ENCODE data around the gene PPP2R3B. TPM values are rescaled to one million over a fixed set of nuclear protein-coding genes. Genes with fewer than 3 reads are reported as not detected.

The PPP2R3B gene
- total RNA-seq, 1 experiment from 2014 or later: 19.1 TPM

- Histone ChIP-seq H3K4me1 (ENCODE audit: control insufficient read depth in 1 of 2, insufficient read depth in 2 of 2, low read length in 2 of 2) (no peaks in the 10 kb centered on the region), H3K9ac (ENCODE audit: low read length) (no peak overlapping the region), H3K36me3 (ENCODE audit: control insufficient read depth in 1 of 2, insufficient read depth in 2 of 2, low read length in 2 of 2) (no peaks in the 10 kb centered on the region), H4K20me1 (ENCODE audit: insufficient read depth) (no peaks in the 10 kb centered on the region), H3K9me2 (ENCODE audit: insufficient read depth) (no peaks in the 10 kb centered on the region), H3K27me3 (ENCODE audit: insufficient read depth, low read length) (no peaks in the 10 kb centered on the region), H3K4me2 (ENCODE audit: low read length) (no peak overlapping the region), H3K4me3 (replicated peaks in 1 of 2; ENCODE audit: low read depth in 1 of 2, low read length in 2 of 2) (no peak overlapping the region), H2AFZ (ENCODE audit: low read depth, low read length, poor library complexity, severe bottlenecking) (no peak overlapping the region), H3K27ac (ENCODE audit: low read depth, low read length) (no peak overlapping the region), H3K9me3 (ENCODE audit: control insufficient read depth in 1 of 2, insufficient read depth in 1 of 2, low read depth in 1 of 2, low read length in 2 of 2) (no peaks in the 10 kb centered on the region), H3K79me2 (ENCODE audit: insufficient read depth, low read length) (no peaks in the 10 kb centered on the region)
- intact Hi-C loops (cut with micrococcal nuclease): no loop called here
- ATAC-seq: no peak
- ChIA-PET CTCF (no interaction called here), RAD21 (ENCODE audit: low non-redundant PET in 1 of 2, low total read pairs in 2 of 2, uncharacterized antibody in 2 of 2, unreplicated experiment in 2 of 2) (no interaction called here), POLR2A (no interaction called here)
- TF ChIP-seq, protein P1, sequence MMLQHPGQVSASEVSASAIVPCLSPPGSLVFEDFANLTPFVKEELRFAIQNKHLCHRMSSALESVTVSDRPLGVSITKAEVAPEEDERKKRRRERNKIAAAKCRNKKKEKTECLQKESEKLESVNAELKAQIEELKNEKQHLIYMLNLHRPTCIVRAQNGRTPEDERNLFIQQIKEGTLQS (IDR thresholded peaks at IDR 0.05): no peak
- no peak for TF ChIP-seq RAD21 (IDR thresholded peaks at IDR 0.05; ENCODE audit: low read depth)
- TF ChIP-seq POLR2A (IDR thresholded peaks at IDR 0.05; ENCODE audit: borderline replicate concordance, extremely low read depth, insufficient read depth, insufficient read length): no peak
- no peak for TF ChIP-seq SIN3A (IDR thresholded peaks at IDR 0.05; ENCODE audit: low read depth)
- TF ChIP-seq CBX3 (IDR thresholded peaks at IDR 0.05; ENCODE audit: low read depth): no peak
- no peak for TF ChIP-seq TCF7L2 (IDR thresholded peaks at IDR 0.05; ENCODE audit: borderline replicate concordance, extremely low read depth, insufficient read depth, insufficient read length)
- TF ChIP-seq SRF (IDR thresholded peaks at IDR 0.05; ENCODE audit: low read depth): no peak
- BruUV-seq (replicated peaks): no TSS peak
- DNase-seq (ENCODE audit: low read depth, low spot score): no peak
Observed at GRCh38 chrX:402857-403256, 16.1 kb upstream of the PPP2R3B start.

DNA sequence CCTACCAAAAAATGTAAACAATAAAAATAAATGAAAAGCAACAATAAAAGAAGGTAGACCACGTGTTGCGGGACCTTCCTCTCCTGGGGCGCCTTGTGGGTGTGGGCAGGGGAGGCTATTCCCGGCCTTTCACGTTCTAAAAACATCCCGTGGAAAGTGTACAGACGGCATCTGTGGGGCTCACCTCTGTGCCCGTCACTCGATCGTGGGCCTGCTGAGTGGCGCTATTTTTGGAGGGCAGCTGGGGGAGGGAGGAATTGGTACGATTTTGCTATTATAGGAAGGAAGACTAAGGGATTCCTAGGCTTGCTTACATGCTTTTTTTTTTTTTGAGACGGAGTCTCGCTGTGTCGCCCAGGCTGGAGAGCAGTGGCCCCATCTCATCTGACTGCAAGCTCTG, 13.6 kb upstream of the PPP2R3B start:
- no peak overlapping the region for H2AFZ ChIP-seq (ENCODE audit: low read depth, low read length, poor library complexity, severe bottlenecking)
- POLR2A ChIA-PET: no interaction called here
- ATAC-seq: no peak
- no peaks in the 10 kb centered on the region for H3K4me1 ChIP-seq (ENCODE audit: control insufficient read depth in 1 of 2, insufficient read depth in 2 of 2, low read length in 2 of 2)
- no peak overlapping the region for H3K4me3 ChIP-seq (replicated peaks in 1 of 2; ENCODE audit: low read depth in 1 of 2, low read length in 2 of 2)
- H3K27me3 ChIP-seq (ENCODE audit: insufficient read depth, low read length): no peaks in the 10 kb centered on the region
- no peaks in the 10 kb centered on the region for H3K36me3 ChIP-seq (ENCODE audit: control insufficient read depth in 1 of 2, insufficient read depth in 2 of 2, low read length in 2 of 2)
- intact Hi-C loops (cut with micrococcal nuclease): no loop called here
- H3K9me3 ChIP-seq (ENCODE audit: control insufficient read depth in 1 of 2, insufficient read depth in 1 of 2, low read depth in 1 of 2, low read length in 2 of 2): no peaks in the 10 kb centered on the region
- H3K4me2 ChIP-seq (ENCODE audit: low read length): no peak overlapping the region
- RAD21 ChIA-PET (ENCODE audit: low non-redundant PET in 1 of 2, low total read pairs in 2 of 2, uncharacterized antibody in 2 of 2, unreplicated experiment in 2 of 2): no interaction called here
- no peak overlapping the region for H3K27ac ChIP-seq (ENCODE audit: low read depth, low read length)
- H3K9ac ChIP-seq (ENCODE audit: low read length): no peak overlapping the region
- CTCF ChIA-PET: no interaction called here
- no peaks in the 10 kb centered on the region for H4K20me1 ChIP-seq (ENCODE audit: insufficient read depth)
- no peak for DNase-seq (ENCODE audit: low read depth, low spot score)
- H3K79me2 ChIP-seq (ENCODE audit: insufficient read depth, low read length): no peaks in the 10 kb centered on the region
- no TSS peak for BruUV-seq (replicated peaks)
- H3K9me2 ChIP-seq (ENCODE audit: insufficient read depth): no peaks in the 10 kb centered on the region
- TF ChIP-seq ZNF274 (IDR thresholded peaks at IDR 0.05; ENCODE audit: low read depth, low read length): no peak
- TF ChIP-seq ZFX (IDR thresholded peaks at IDR 0.05): no peak
- no peak for TF ChIP-seq RAD21 (IDR thresholded peaks at IDR 0.05; ENCODE audit: low read depth)
- TF ChIP-seq YY1 (IDR thresholded peaks at IDR 0.05; ENCODE audit: extremely low read depth, insufficient replicate concordance, low read depth, low read length): no peak
- TF ChIP-seq SP1 (IDR thresholded peaks at IDR 0.05; ENCODE audit: low read depth): no peak
- no peak for TF ChIP-seq CEBPB (IDR thresholded peaks at IDR 0.05; ENCODE audit: low read depth)
- TF ChIP-seq SIN3A (IDR thresholded peaks at IDR 0.05; ENCODE audit: low read depth): no peak
- TF ChIP-seq FOSL1 (IDR thresholded peaks at IDR 0.05; ENCODE audit: low read depth): no peak
- TF ChIP-seq, protein P2, sequence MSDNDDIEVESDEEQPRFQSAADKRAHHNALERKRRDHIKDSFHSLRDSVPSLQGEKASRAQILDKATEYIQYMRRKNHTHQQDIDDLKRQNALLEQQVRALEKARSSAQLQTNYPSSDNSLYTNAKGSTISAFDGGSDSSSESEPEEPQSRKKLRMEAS (IDR thresholded peaks at IDR 0.05): no peak
- no peak for TF ChIP-seq EGR1 (IDR thresholded peaks at IDR 0.05; ENCODE audit: low read depth)
- no peak for TF ChIP-seq EZH2phosphoT487 (IDR thresholded peaks at IDR 0.05; ENCODE audit: borderline replicate concordance)
- no peak for TF ChIP-seq POLR2AphosphoS5 (IDR thresholded peaks at IDR 0.05; ENCODE audit: low read depth, low read length)
- TF ChIP-seq JUND (IDR thresholded peaks at IDR 0.05): no peak
- no peak for TF ChIP-seq SRF (IDR thresholded peaks at IDR 0.05; ENCODE audit: low read depth)
- no peak for TF ChIP-seq CBX3 (IDR thresholded peaks at IDR 0.05; ENCODE audit: low read depth)
- TF ChIP-seq, protein P3, sequence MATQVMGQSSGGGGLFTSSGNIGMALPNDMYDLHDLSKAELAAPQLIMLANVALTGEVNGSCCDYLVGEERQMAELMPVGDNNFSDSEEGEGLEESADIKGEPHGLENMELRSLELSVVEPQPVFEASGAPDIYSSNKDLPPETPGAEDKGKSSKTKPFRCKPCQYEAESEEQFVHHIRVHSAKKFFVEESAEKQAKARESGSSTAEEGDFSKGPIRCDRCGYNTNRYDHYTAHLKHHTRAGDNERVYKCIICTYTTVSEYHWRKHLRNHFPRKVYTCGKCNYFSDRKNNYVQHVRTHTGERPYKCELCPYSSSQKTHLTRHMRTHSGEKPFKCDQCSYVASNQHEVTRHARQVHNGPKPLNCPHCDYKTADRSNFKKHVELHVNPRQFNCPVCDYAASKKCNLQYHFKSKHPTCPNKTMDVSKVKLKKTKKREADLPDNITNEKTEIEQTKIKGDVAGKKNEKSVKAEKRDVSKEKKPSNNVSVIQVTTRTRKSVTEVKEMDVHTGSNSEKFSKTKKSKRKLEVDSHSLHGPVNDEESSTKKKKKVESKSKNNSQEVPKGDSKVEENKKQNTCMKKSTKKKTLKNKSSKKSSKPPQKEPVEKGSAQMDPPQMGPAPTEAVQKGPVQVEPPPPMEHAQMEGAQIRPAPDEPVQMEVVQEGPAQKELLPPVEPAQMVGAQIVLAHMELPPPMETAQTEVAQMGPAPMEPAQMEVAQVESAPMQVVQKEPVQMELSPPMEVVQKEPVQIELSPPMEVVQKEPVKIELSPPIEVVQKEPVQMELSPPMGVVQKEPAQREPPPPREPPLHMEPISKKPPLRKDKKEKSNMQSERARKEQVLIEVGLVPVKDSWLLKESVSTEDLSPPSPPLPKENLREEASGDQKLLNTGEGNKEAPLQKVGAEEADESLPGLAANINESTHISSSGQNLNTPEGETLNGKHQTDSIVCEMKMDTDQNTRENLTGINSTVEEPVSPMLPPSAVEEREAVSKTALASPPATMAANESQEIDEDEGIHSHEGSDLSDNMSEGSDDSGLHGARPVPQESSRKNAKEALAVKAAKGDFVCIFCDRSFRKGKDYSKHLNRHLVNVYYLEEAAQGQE (IDR thresholded peaks at IDR 0.05; ENCODE audit: low read depth): no peak
- no peak for TF ChIP-seq TCF7L2 (IDR thresholded peaks at IDR 0.05; ENCODE audit: borderline replicate concordance, extremely low read depth, insufficient read depth, insufficient read length)

Data from HCT116 (cell line).